ENCODE measurements around the gene LMAN1L. TPM values are rescaled to one million over a fixed set of nuclear protein-coding genes. Genes with fewer than 3 reads are reported as not detected.

The LMAN1L gene
- total RNA-seq, 1 donor from 2014 or later: not detected

- no peak for FAIRE-seq
- DNase-seq (ENCODE audit: low spot score in 2 of 2): no peak
Observed at GRCh38 chr15:74873756-74874424, 61.3 kb downstream of the LMAN1L start.

Small RNAs within 50 kb of the gene (small RNA-seq; reads per million reads assigned to genes)
- gene CPLX3 (not detected), gene MIR4513 (not detected), gene MIR6882 (0.28 reads per million, percentile 10 among the genes with 10 or more reads in this experiment)

Other genes starting within 250 kb of the LMAN1L start
- 26.5 TPM for gene CLK3, start 197.0 kb upstream of the LMAN1L start, total RNA-seq
- gene EDC3, start 116.8 kb upstream of the LMAN1L start, total RNA-seq: 12.2 TPM
- 0.41 TPM for gene CYP1A1, start 87.3 kb upstream of the LMAN1L start, total RNA-seq
- not detected for gene CYP1A2, start 64.0 kb upstream of the LMAN1L start, total RNA-seq
- gene CSK, start 30.8 kb upstream of the LMAN1L start, total RNA-seq: 26.5 TPM
- 0.82 TPM for gene CPLX3, start 13.8 kb downstream of the LMAN1L start, total RNA-seq
- gene ULK3, start 30.3 kb downstream of the LMAN1L start, total RNA-seq: 30.6 TPM
- 4.5 TPM for gene SCAMP2, start 60.5 kb downstream of the LMAN1L start, total RNA-seq
- 26.1 TPM for gene MPI, start 77.2 kb downstream of the LMAN1L start, total RNA-seq
- 52.2 TPM for gene FAM219B, start 94.0 kb downstream of the LMAN1L start, total RNA-seq
- gene COX5A, start 125.2 kb downstream of the LMAN1L start, total RNA-seq: 46.9 TPM
- gene RPP25, start 143.9 kb downstream of the LMAN1L start, total RNA-seq: 7.3 TPM
- 42.8 TPM for gene SCAMP5, start 182.7 kb downstream of the LMAN1L start, total RNA-seq
- 3.7 TPM for gene PPCDC, start 210.8 kb downstream of the LMAN1L start, total RNA-seq

Measured in frontal cortex (tissue), 4 donors.